ENCODE measurements around the gene NINJ1. TPM values are rescaled to one million over a fixed set of nuclear protein-coding genes. Genes with fewer than 3 reads are reported as not detected.
A peak's percentile ranks its signal among the peaks of the same experiment; 100 is the strongest.

NINJ1 gene
- total RNA-seq, 1 donor from 2014 or later = 46.4 TPM

- DNase-seq (ENCODE audit: low spot score) = peak; percentile 51
- intact Hi-C loops (cut with DNase I) = no loop called here
Measured at GRCh38 chr9:93083592-93084470, 50.2 kb downstream of the NINJ1 start.

- intact Hi-C loops (cut with DNase I) = no loop called here
Measured at GRCh38 chr9:93082841-93083411, 51.1 kb downstream of the NINJ1 start.

GRCh38 chr9:93081931-93082330 lies 52.1 kb downstream of the NINJ1 start:
- intact Hi-C loops (cut with DNase I) = no loop called here
- no peak for DNase-seq (ENCODE audit: low spot score)

More at GRCh38 chr9:93082841-93083411, 51.1 kb downstream of the NINJ1 start:
- peak; percentile 53 for DNase-seq (ENCODE audit: low spot score)

GRCh38 chr9:93081081-93081529 lies 52.9 kb downstream of the NINJ1 start:
- DNase-seq (ENCODE audit: low spot score) = peak; percentile 10
- intact Hi-C loops (cut with DNase I) = no loop called here

GRCh38 chr9:93080406-93080805 lies 53.6 kb downstream of the NINJ1 start:
- intact Hi-C loops (cut with DNase I) = no loop called here
- peak; percentile 68 for DNase-seq (ENCODE audit: low spot score)

GRCh38 chr9:93079371-93079770 lies 54.7 kb downstream of the NINJ1 start:
- DNase-seq (ENCODE audit: low spot score) = peak; percentile 72
- intact Hi-C loops (cut with DNase I) = no loop called here

GRCh38 chr9:93077811-93078210 lies 56.2 kb downstream of the NINJ1 start:
- DNase-seq (ENCODE audit: low spot score) = no peak
- intact Hi-C loops (cut with DNase I) = no loop called here

GRCh38 chr9:93077367-93077766 lies 56.7 kb downstream of the NINJ1 start:
- intact Hi-C loops (cut with DNase I) = no loop called here
- DNase-seq (ENCODE audit: low spot score) = no peak

- intact Hi-C loops (cut with DNase I) = no loop called here
- DNase-seq (ENCODE audit: low spot score) = no peak
Measured at GRCh38 chr9:93076792-93077128, 57.3 kb downstream of the NINJ1 start.

GRCh38 chr9:93076101-93076791 lies 57.8 kb downstream of the NINJ1 start:
- intact Hi-C loops (cut with DNase I) = no loop called here
- DNase-seq (ENCODE audit: low spot score) = no peak

GRCh38 chr9:93072383-93072795 lies 61.7 kb downstream of the NINJ1 start:
- no peak for DNase-seq (ENCODE audit: low spot score)
- intact Hi-C loops (cut with DNase I) = no loop called here

Other genes with a start within 250 kb of the NINJ1 start
- gene FGD3, start 186.7 kb downstream of the NINJ1 start, total RNA-seq = 2.6 TPM
- 1.1 TPM for gene SUSD3, start 75.5 kb downstream of the NINJ1 start, total RNA-seq
- gene CARD19, start 38.0 kb downstream of the NINJ1 start, total RNA-seq = 45.1 TPM
- 123 TPM for gene WNK2, start 49.9 kb upstream of the NINJ1 start, total RNA-seq